ENCODE results near the gene CCNT1. TPM values are rescaled to one million over a fixed set of nuclear protein-coding genes. Genes with fewer than 3 reads are reported as not detected.
A peak's percentile ranks its signal among the peaks of the same experiment; 100 is the strongest.

Gene CCNT1
- total and polyA plus RNA-seq, 2 of the 13 experiments (the other 11 are each of a cell fraction or from before 2014, with no cell fraction given), result 18.0 to 28.2 TPM

GRCh38 chr12:48716493-48717251 lies at the start of gene CCNT1 (continued):
- TF ChIP-seq, protein P1, sequence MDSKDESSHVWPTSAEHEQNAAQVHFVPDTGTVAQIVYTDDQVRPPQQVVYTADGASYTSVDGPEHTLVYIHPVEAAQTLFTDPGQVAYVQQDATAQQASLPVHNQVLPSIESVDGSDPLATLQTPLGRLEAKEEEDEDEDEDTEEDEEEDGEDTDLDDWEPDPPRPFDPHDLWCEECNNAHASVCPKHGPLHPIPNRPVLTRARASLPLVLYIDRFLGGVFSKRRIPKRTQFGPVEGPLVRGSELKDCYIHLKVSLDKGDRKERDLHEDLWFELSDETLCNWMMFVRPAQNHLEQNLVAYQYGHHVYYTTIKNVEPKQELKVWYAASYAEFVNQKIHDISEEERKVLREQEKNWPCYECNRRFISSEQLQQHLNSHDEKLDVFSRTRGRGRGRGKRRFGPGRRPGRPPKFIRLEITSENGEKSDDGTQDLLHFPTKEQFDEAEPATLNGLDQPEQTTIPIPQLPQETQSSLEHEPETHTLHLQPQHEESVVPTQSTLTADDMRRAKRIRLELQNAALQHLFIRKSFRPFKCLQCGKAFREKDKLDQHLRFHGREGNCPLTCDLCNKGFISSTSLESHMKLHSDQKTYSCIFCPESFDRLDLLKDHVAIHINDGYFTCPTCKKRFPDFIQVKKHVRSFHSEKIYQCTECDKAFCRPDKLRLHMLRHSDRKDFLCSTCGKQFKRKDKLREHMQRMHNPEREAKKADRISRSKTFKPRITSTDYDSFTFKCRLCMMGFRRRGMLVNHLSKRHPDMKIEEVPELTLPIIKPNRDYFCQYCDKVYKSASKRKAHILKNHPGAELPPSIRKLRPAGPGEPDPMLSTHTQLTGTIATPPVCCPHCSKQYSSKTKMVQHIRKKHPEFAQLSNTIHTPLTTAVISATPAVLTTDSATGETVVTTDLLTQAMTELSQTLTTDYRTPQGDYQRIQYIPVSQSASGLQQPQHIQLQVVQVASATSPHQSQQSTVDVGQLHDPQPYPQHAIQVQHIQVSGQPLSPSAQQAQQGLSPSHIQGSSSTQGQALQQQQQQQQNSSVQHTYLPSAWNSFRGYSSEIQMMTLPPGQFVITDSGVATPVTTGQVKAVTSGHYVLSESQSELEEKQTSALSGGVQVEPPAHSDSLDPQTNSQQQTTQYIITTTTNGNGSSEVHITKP (CRISPR knock-in tag; IDR thresholded peaks at IDR 0.05; ENCODE audit: low read depth), result no peak
- no peak; the same call in 1 of the 2 replicates for TF ChIP-seq ZNF775 (CRISPR knock-in tag; IDR thresholded peaks at IDR 0.05; ENCODE audit: borderline replicate concordance)
- no peak for TF ChIP-seq ZNF883 (CRISPR knock-in tag; IDR thresholded peaks at IDR 0.05; ENCODE audit: not compliant biosample characterization)
- no peak for TF ChIP-seq ZNF570 (CRISPR knock-in tag; IDR thresholded peaks at IDR 0.05; ENCODE audit: borderline replicate concordance)
- TF ChIP-seq RFX3 (CRISPR knock-in tag; IDR thresholded peaks at IDR 0.05), result no peak
- no peak for TF ChIP-seq PLSCR1 (CRISPR knock-in tag; IDR thresholded peaks at IDR 0.05; ENCODE audit: borderline replicate concordance)
- TF ChIP-seq HOXA9 (CRISPR knock-in tag; IDR thresholded peaks at IDR 0.05; ENCODE audit: borderline replicate concordance), result no peak
- TF ChIP-seq ZBTB7A (CRISPR knock-in tag; IDR thresholded peaks at IDR 0.05), result peak; percentile 64; the same call in 1 of the 2 replicates
- TF ChIP-seq, protein P2, sequence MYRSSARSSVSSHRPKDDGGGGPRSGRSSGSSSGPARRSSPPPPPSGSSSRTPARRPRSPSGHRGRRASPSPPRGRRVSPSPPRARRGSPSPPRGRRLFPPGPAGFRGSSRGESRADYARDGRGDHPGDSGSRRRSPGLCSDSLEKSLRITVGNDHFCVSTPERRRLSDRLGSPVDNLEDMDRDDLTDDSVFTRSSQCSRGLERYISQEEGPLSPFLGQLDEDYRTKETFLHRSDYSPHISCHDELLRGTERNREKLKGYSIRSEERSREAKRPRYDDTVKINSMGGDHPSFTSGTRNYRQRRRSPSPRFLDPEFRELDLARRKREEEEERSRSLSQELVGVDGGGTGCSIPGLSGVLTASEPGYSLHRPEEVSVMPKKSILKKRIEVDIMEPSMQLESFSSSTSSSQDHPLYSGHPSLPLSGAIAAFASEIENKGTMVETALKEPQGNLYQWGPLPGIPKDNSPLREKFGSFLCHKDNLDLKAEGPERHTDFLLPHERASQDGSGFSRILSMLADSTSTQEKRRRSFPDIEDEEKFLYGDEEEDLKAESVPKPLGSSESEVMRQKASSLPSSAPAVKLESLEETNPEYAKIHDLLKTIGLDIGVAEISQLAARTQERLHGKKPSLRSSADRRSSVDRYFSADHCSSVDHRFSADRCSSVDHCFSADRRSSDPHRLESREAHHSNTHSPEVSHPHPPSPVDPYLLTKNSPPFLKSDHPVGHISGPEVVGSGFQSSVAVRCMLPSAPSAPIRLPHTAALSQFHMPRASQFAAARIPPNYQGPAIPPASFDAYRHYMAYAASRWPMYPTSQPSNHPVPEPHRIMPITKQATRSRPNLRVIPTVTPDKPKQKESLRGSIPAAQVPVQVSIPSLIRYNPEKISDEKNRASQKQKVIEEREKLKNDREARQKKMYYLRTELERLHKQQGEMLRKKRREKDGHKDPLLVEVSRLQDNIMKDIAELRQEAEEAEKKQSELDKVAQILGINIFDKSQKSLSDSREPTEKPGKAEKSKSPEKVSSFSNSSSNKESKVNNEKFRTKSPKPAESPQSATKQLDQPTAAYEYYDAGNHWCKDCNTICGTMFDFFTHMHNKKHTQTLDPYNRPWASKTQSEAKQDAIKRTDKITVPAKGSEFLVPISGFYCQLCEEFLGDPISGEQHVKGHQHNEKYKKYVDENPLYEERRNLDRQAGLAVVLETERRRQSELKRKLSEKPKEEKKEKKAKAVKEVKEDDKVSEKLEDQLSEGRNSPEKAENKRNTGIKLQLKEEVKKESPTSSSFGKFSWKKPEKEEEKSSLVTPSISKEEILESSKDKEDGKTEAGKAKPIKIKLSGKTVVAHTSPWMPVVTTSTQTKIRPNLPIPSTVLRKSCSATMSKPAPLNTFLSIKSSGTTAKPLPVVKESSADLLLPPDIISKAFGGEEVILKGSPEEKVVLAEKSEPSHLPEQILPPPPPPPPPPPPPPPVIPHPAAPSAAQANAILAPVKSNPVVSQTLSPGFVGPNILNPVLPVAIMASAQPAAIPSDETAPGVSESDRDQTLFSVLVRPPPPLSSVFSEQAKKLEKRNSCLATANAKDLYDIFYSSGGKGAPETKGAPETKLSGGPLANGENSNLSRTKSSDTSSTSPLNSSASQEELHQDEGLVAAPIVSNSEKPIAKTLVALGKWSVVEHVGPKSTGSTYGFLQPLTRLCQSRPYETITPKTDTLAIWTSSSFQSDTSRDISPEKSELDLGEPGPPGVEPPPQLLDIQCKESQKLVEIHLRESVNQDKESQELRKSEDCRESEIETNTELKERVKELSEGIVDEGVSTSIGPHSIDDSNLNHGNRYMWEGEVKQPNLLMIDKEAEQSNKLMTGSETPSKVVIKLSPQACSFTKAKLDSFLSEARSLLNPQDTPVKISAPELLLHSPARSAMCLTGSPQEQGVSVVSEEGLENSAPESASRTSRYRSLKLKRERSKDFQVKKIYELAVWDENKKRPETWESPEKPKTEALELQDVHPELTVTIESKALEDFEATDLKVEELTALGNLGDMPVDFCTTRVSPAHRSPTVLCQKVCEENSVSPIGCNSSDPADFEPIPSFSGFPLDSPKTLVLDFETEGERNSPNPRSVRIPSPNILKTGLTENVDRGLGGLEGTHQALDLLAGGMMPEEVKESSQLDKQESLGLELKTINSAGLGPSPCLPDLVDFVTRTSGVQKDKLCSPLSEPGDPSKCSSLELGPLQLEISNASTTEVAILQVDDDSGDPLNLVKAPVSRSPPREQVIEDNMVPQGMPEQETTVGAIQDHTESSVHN (CRISPR knock-in tag; IDR thresholded peaks at IDR 0.05), result no peak
- TF ChIP-seq BCL3 (CRISPR knock-in tag; IDR thresholded peaks at IDR 0.05), result peak; percentile 53; the same call in 1 of the 2 replicates
- TF ChIP-seq RFX5 (IDR thresholded peaks at IDR 0.05; ENCODE audit: low read depth, low read length), result no peak
